Bronchial epithelial cell (primary cell): ENCODE measurements around the gene IFIT2. TPM values are rescaled to one million over a fixed set of nuclear protein-coding genes. Genes with fewer than 3 reads are reported as not detected.

Source experiments
- DNase-seq: peaks from one replicate; pipeline ENCODE4 v3.0.0-alpha.2; 2010; ENCODE audit warnings: low read depth
- FAIRE-seq: peaks from 2 replicates; lab custom pipeline; 2011; peaks lifted over from hg19 to GRCh38; lab: Jason Lieb, UNC
- H3K27me3 ChIP-seq: 2 replicates; pipeline ENCODE4 v1.5.1; 2011; ENCODE audit warnings: low read length; ENCODE audit not compliant: control insufficient read depth, insufficient read depth
- H3K36me3 ChIP-seq: 2 replicates; pipeline ENCODE4 v1.5.1; 2011; ENCODE audit warnings: low read length; ENCODE audit not compliant: control insufficient read depth, insufficient read depth
- H3K4me3 ChIP-seq: 2 replicates; pipeline ENCODE4 v1.5.1; 2011; ENCODE audit warnings: mild to moderate bottlenecking, low read depth, low read length, control low read depth
- total RNA-seq: library from RNA; depleted of rRNA; stranded (reverse); fragments of >200 nt; gene quantifications from 2 replicates; pipeline ENCODE4 v1.2.1, GENCODE V29; 2014
- TF ChIP-seq, protein P1 (sequence below): IDR thresholded peaks from 2 replicates; pipeline ENCODE4 v1.5.1; 2011; ENCODE audit warnings: mild to moderate bottlenecking, moderate library complexity, low read length, control low read depth, inconsistent platforms; ENCODE audit not compliant: insufficient read depth, severe bottlenecking

IFIT2 gene
- total RNA-seq, 1 donor from 2014 or later, result 0.26 TPM

DNA sequence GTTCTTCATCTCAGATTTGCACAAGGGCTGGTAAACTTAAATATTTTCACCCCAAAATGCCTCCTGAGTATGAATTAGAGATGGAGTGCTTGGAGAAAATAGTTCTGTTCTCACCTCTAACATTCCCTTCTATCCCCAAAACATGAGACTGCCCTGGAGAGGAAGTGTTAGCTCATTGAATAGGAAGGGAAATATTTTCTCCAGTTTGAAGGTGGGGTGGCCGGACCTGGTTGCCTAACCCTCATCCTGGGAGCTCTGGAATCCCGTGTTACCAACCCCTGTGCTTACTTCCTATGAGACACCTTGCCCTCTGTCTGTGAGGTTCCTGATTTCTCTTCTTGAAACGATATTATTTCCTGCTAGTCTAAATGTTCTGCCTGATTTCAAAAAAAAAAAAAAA is 779 bp downstream of the IFIT2 start:
- TF ChIP-seq, protein P1, sequence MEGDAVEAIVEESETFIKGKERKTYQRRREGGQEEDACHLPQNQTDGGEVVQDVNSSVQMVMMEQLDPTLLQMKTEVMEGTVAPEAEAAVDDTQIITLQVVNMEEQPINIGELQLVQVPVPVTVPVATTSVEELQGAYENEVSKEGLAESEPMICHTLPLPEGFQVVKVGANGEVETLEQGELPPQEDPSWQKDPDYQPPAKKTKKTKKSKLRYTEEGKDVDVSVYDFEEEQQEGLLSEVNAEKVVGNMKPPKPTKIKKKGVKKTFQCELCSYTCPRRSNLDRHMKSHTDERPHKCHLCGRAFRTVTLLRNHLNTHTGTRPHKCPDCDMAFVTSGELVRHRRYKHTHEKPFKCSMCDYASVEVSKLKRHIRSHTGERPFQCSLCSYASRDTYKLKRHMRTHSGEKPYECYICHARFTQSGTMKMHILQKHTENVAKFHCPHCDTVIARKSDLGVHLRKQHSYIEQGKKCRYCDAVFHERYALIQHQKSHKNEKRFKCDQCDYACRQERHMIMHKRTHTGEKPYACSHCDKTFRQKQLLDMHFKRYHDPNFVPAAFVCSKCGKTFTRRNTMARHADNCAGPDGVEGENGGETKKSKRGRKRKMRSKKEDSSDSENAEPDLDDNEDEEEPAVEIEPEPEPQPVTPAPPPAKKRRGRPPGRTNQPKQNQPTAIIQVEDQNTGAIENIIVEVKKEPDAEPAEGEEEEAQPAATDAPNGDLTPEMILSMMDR, result no peak
- no peak overlapping the region for H3K4me3 ChIP-seq
- no peaks in the 10 kb centered on the region for H3K36me3 ChIP-seq
- no peaks in the 10 kb centered on the region for H3K27me3 ChIP-seq
- DNase-seq (peak; percentile 51), FAIRE-seq (no peak)

GRCh38 chr10:89303161-89303560 is 1.3 kb downstream of the IFIT2 start:
- FAIRE-seq, result no peak

DNA sequence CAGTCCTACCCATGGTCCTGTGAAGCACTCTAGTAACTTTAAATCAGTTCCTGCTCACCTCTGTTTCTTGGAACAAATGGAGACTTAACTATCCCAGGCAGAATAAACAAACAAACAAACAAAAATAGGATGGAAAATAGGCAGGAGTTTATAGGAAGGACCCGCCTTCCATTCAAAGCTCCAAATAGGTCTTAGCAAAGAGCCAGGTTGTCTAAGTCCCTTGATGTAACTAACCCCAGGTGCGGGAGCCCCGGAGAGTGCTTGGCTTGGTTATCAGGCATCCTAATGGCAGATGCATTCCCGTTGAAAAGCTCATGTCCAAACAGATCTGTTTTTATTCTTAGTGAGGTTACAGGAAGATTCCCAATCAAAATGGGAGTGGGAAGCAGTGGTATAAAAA is 2.2 kb downstream of the IFIT2 start:
- FAIRE-seq, result no peak

More at GRCh38 chr10:89303161-89303560, 1.3 kb downstream of the IFIT2 start:
- H3K36me3 ChIP-seq, result no peaks in the 10 kb centered on the region
- TF ChIP-seq, protein P1, result no peak
- no peak for DNase-seq
- H3K4me3 ChIP-seq, result no peak overlapping the region
- no peaks in the 10 kb centered on the region for H3K27me3 ChIP-seq

GRCh38 chr10:89304446-89304845 is 2.6 kb downstream of the IFIT2 start:
- Histone ChIP-seq H3K36me3 (no peaks in the 10 kb centered on the region), H3K27me3 (no peaks in the 10 kb centered on the region), H3K4me3 (no peak overlapping the region)
- DNase-seq, result no peak
- no peak for FAIRE-seq
- TF ChIP-seq, protein P1, result no peak

More for the DNA sequence above, 2.2 kb downstream of the IFIT2 start:
- Histone ChIP-seq H3K36me3 (no peaks in the 10 kb centered on the region), H3K27me3 (no peaks in the 10 kb centered on the region), H3K4me3 (no peak overlapping the region)
- TF ChIP-seq, protein P1, result no peak
- DNase-seq, result no peak

GRCh38 chr10:89304925-89305324 is 3.1 kb downstream of the IFIT2 start:
- H3K4me3 ChIP-seq, result no peak overlapping the region
- DNase-seq (no peak), FAIRE-seq (no peak)
- H3K36me3 ChIP-seq, result no peaks in the 10 kb centered on the region
- no peaks in the 10 kb centered on the region for H3K27me3 ChIP-seq
- TF ChIP-seq, protein P1, result no peak

GRCh38 chr10:89305766-89306433 is 4.1 kb downstream of the IFIT2 start:
- Histone ChIP-seq H3K4me3 (no peak overlapping the region), H3K27me3 (no peaks in the 10 kb centered on the region), H3K36me3 (no peaks in the 10 kb centered on the region)
- FAIRE-seq, result no peak
- no peak for DNase-seq
- TF ChIP-seq, protein P1, result no peak
